NT2/D1 (cell line): ENCODE results near the gene SCYGR2.

ENCODE experiments used
- DNase-seq: peaks from one replicate; pipeline ENCODE4 v3.0.0-alpha.2; 2011; ENCODE audit warnings: low read depth, low spot score
- H3K27me3 ChIP-seq: 2 replicates; pipeline ENCODE4 v1.6.0; 2011; ENCODE audit warnings: mild to moderate bottlenecking; ENCODE audit not compliant: insufficient read length, insufficient read depth
- H3K36me3 ChIP-seq: 2 replicates; pipeline ENCODE4 v1.6.1; 2011; ENCODE audit warnings: mild to moderate bottlenecking, low read length, mixed read lengths; ENCODE audit not compliant: insufficient read depth, insufficient read length
- H3K4me1 ChIP-seq: 2 replicates; pipeline ENCODE4 v1.5.1; 2011; ENCODE audit not compliant: insufficient read depth, insufficient read length
- H3K4me3 ChIP-seq: 2 replicates; pipeline ENCODE4 v1.5.1; 2011; ENCODE audit warnings: low read depth; ENCODE audit not compliant: insufficient read length
- H3K9ac ChIP-seq: 2 replicates; pipeline ENCODE4 v1.6.0; 2011; ENCODE audit warnings: low read depth; ENCODE audit not compliant: insufficient read length
- H3K9me3 ChIP-seq: 2 replicates; pipeline ENCODE4 v1.5.1; 2011; ENCODE audit warnings: mild to moderate bottlenecking, low read length; ENCODE audit not compliant: insufficient read depth
- SUZ12 ChIP-seq: IDR thresholded peaks from 2 replicates; pipeline ENCODE4 v1.6.1; 2011; ENCODE audit not compliant: insufficient read length, insufficient read depth; ENCODE audit errors: extremely low read depth
- YY1 ChIP-seq: IDR thresholded peaks from 2 replicates; pipeline ENCODE4 v1.6.1; 2011; ENCODE audit not compliant: insufficient read length, insufficient read depth
- ZNF274 ChIP-seq: IDR thresholded peaks from 2 replicates; pipeline ENCODE4 v1.6.1; 2011; ENCODE audit warnings: mild to moderate bottlenecking, low read depth, low read length

The SCYGR2 gene

DNA sequence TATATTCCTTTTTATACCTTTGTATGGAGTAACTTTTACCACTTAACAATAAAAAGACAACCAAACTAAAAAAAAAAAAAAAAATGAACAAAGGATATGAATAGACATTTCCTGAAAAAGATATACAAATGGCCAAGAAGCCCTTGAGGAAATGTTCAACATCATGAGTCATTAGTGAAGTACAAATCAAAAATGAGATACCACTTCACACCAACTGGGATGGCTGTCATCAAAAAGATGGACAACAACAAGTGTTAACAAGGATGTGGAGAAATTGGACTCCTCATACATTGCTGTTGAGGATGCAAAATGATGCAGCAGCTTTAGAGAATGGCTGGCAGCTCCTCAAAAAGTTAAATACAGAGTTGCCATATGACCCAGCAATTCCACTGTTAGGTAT is 22.6 kb upstream of the SCYGR2 start:
- no peaks in the 10 kb centered on the region for H3K4me1 ChIP-seq
- H3K9ac ChIP-seq, result no peak overlapping the region
- no peaks in the 10 kb centered on the region for H3K36me3 ChIP-seq
- TF ChIP-seq YY1 (no peak), SUZ12 (no peak), ZNF274 (no peak)
- no peak for DNase-seq
- no peaks in the 10 kb centered on the region for H3K9me3 ChIP-seq
- no peak overlapping the region for H3K4me3 ChIP-seq
- no peaks in the 10 kb centered on the region for H3K27me3 ChIP-seq

DNA sequence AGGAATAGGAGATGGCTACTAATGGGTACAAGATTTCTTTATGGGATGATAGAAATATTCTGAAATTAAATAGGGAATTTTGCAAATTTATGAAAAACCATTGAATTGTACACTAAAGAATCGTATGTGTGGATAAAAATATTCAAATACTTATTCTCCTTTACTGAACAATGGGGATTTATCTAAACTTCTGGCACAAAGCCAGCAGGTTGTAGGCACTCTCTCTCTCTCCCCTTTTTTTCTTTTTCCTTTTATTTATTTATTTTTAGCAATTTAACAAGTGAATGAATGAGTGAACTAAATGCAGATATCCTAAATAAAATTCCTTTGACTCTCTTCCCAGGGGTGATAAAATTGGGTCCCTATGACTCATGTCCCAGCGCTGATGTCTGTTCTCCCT is 21.9 kb upstream of the SCYGR2 start:
- DNase-seq, result no peak
- TF ChIP-seq YY1, result no peak
- no peak for TF ChIP-seq SUZ12
- TF ChIP-seq ZNF274, result no peak
- H3K9ac ChIP-seq, result no peak overlapping the region
- H3K36me3 ChIP-seq, result no peaks in the 10 kb centered on the region
- no peaks in the 10 kb centered on the region for H3K9me3 ChIP-seq
- no peaks in the 10 kb centered on the region for H3K4me1 ChIP-seq
- no peaks in the 10 kb centered on the region for H3K27me3 ChIP-seq
- H3K4me3 ChIP-seq, result no peak overlapping the region

DNA sequence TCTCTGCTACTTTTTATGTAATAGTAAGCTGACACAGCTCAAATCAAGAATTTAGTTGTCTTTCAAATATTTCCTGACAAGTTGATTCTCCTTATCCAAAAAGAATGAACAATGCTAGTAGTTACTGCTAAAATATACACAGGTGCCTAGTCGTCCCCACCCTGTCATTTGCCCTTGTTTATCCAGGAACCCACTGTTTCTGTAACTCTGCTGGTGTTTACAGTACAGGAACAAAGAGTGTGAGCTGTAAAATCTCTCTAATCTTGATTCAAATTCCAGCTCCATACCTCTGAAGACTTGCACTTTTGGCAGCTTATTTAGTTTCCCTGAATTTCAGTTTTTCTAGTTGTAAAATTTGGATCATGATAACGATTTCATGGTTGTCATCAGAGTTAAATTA is 21.1 kb upstream of the SCYGR2 start:
- no peaks in the 10 kb centered on the region for H3K36me3 ChIP-seq
- no peaks in the 10 kb centered on the region for H3K4me1 ChIP-seq
- DNase-seq, result no peak
- H3K27me3 ChIP-seq, result no peaks in the 10 kb centered on the region
- H3K4me3 ChIP-seq, result no peak overlapping the region
- H3K9ac ChIP-seq, result no peak overlapping the region
- no peak for TF ChIP-seq SUZ12
- no peak for TF ChIP-seq YY1
- no peak for TF ChIP-seq ZNF274
- H3K9me3 ChIP-seq, result no peaks in the 10 kb centered on the region; the same call in 1 of the 2 replicates

DNA sequence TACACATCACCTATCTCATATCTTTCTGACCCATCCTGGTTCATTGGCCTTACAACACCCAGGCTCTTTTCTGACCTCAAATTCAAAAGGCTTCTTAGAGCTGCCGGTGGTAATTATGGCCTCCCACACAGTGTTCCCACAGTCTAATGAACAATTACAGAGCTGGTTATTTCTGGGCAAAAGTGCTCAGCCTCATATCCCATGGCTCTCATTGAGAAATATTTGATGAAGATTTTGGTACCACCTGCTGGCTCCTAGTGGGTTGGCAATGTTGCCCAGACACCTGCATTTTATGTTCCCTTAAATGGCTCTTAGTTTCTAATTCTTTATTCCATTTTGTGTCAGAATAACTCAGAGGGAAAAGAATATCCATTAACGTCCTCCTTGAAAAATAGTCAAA is 20.1 kb upstream of the SCYGR2 start:
- H3K36me3 ChIP-seq, result no peaks in the 10 kb centered on the region
- no peak overlapping the region for H3K9ac ChIP-seq
- H3K4me3 ChIP-seq, result no peak overlapping the region
- no peaks in the 10 kb centered on the region for H3K27me3 ChIP-seq
- TF ChIP-seq YY1 (no peak), ZNF274 (no peak), SUZ12 (no peak)
- peaks cover 9% of the 10 kb centered on the region; the same call in 1 of the 2 replicates for H3K9me3 ChIP-seq
- H3K4me1 ChIP-seq, result no peaks in the 10 kb centered on the region
- no peak for DNase-seq

DNA sequence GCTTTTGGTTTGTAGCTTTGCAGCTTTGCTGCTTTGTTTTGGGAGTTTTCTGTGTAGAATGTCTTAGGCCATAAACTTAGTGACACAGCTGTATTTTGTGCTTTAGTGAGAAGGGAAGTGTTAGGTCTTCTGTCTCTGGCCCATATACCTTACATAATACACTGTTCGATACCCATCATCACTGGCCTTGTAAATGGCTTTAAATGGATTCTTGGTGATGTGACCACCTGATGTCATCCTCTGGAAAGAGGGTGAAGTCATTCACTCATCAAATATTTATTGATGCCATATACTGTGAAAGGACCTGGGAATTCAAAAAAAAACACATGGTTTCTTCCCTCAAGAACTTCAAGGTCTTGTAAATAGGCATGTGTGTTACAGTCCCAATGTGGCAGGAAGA is 18.9 kb upstream of the SCYGR2 start:
- no peaks in the 10 kb centered on the region for H3K27me3 ChIP-seq
- H3K36me3 ChIP-seq, result no peaks in the 10 kb centered on the region
- no peak for TF ChIP-seq SUZ12
- TF ChIP-seq YY1, result no peak
- TF ChIP-seq ZNF274, result no peak

DNA sequence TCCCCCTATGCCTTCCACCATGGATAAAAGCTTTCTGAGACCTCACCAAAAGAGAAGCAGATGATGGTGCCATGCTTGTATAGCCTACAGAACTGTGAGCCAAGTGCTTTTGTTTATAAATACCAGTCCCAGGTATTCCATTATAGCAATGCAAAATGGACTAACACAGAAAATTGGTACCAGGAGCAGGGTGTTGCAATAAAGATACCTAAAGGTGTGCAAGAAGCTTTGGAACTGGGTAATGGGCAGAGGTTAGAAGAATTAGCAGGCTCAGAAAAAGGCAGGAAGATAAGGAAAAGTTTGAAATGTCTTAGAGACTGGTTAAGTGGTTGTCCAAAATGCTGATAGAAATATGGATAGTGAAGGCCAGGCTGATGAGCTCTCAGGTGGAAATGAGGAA is 16.3 kb upstream of the SCYGR2 start:
- Histone ChIP-seq H3K4me3 (no peak overlapping the region), H3K36me3 (no peaks in the 10 kb centered on the region), H3K9me3 (peaks cover 12% of the 10 kb centered on the region; the same call in 1 of the 2 replicates), H3K4me1 (no peaks in the 10 kb centered on the region), H3K9ac (no peak overlapping the region), H3K27me3 (no peaks in the 10 kb centered on the region)
- no peak for TF ChIP-seq SUZ12
- no peak for TF ChIP-seq YY1
- no peak for TF ChIP-seq ZNF274
- DNase-seq, result no peak

More for the DNA sequence above, 18.9 kb upstream of the SCYGR2 start:
- Histone ChIP-seq H3K9ac (no peak overlapping the region), H3K4me3 (no peak overlapping the region), H3K9me3 (peaks cover 12% of the 10 kb centered on the region; the same call in 1 of the 2 replicates), H3K4me1 (no peaks in the 10 kb centered on the region)
- no peak for DNase-seq

DNA sequence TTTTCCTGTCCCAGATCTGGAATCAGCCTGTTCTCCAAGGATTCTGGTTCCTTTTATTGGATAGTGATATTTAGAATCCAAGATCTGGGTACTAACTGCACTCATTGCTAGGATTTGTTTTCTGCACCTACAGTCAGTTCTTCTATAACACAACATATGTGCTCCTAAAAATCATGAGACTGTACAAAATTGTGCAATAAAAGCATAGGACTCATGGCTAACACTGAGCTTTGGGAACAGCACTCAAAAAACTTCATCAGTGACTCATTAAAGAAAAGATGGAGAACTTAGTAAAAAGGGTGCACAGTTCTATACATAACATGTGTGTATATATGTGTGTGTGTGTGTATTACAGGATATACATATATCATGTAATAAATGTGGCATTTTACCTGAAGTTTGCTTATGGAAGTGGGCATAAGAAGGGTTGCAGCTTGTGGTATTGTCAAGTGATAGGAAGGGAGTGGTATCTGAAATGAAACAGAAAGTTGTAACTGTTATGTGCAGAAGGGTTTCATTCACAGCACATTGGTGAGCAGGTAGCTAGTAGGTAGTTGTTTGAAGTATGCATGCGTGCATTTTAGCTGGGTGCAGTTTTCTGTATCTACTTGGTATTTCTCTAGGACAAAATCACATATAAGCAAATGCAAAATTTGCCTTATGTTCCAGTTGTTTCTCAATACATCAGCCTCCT is 5.9 kb upstream of the SCYGR2 start:
- Histone ChIP-seq H3K9me3 (peaks cover 7% of the 10 kb centered on the region; the same call in 1 of the 2 replicates), H3K27me3 (no peaks in the 10 kb centered on the region), H3K4me3 (no peak overlapping the region), H3K9ac (no peak overlapping the region), H3K36me3 (no peaks in the 10 kb centered on the region), H3K4me1 (no peaks in the 10 kb centered on the region)
- no peak for TF ChIP-seq YY1
- no peak for TF ChIP-seq ZNF274
- TF ChIP-seq SUZ12, result no peak
- DNase-seq, result no peak
